ENCODE results near the gene VSIG4.

The VSIG4 gene

DNA sequence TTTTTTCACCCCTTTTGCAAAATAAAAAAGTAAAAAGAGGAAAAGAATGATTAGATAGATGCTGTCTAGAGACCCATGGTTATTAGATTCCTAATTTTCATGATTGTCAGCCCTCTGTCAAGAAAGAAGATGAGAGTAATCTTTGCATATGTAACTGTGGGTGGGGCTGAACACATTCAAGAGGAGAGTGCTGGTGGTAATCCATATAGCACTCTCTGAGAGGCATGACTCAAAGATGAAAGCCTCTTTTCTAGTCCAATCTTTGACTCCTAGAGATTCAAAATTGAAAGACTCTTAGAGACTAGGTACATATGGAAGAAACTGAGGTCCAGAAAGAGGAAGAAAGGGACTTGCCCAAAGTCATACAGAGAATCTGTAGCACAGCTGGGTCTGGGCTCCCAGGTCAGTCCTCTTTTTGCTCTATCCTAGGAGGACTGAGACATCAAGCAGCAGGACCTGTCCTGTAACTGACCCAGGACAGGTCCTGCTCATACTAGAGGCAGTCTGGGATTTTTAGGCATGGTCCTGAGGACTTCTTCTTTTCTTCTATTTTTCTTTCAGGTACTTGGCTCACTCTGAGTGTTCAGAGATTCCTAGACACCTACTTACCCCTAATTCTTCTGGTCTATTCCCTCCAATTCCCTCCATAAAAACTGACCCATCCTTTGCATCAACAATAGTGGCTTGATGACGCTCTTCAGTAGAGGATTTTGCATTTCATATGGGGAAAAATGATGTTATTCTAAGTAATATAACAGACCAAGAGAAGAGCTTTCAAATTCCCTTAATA lies 23.8 kb downstream of the VSIG4 start:
- Histone ChIP-seq H2BK5ac (ENCODE audit: low read length) (no peak overlapping the region), H3K79me2 (ENCODE audit: control insufficient read depth, insufficient read depth, low read length) (no peaks in the 10 kb centered on the region), H2BK120ac (ENCODE audit: low read depth, low read length) (no peak overlapping the region), H3K27ac (ENCODE audit: low read depth, low read length) (no peak overlapping the region), H3K36me3 (ENCODE audit: control insufficient read depth, insufficient read depth, low read length) (no peaks in the 10 kb centered on the region), H3K18ac (ENCODE audit: low read length) (no peak overlapping the region), H3K4me1 (ENCODE audit: control insufficient read depth, low read depth, low read length) (no peaks in the 10 kb centered on the region), H2BK15ac (replicated peaks; ENCODE audit: low read depth) (no peak overlapping the region), H3K4me3 (ENCODE audit: low read length) (no peak overlapping the region), H3K4me2 (ENCODE audit: low read length) (no peak overlapping the region), H3K9ac (ENCODE audit: low read length) (no peak overlapping the region), H3K23ac (ENCODE audit: low read length) (no peak overlapping the region), H4K5ac (ENCODE audit: low read length) (no peak overlapping the region), H4K8ac (ENCODE audit: low read depth, low read length) (no peak overlapping the region), H3K4ac (ENCODE audit: low read depth, low read length) (no peak overlapping the region), H2AK5ac (ENCODE audit: low read length) (no peak overlapping the region), H3K56ac (ENCODE audit: low read length) (no peak overlapping the region), H3K79me1 (ENCODE audit: low read length) (no peaks in the 10 kb centered on the region), H3K27me3 (ENCODE audit: insufficient read depth, low read length, poor library complexity) (no peaks in the 10 kb centered on the region)
- no peak for DNase-seq
- no CpG with 5 or more reads among the region's 1 CpG for WGBS (ENCODE audit: extremely low coverage, insufficient coverage, low lambda C conversion rate)

- Histone ChIP-seq H3K56ac (ENCODE audit: low read length) (no peak overlapping the region), H3K4me3 (ENCODE audit: low read length) (no peak overlapping the region), H3K36me3 (ENCODE audit: control insufficient read depth, insufficient read depth, low read length) (no peaks in the 10 kb centered on the region), H3K4ac (ENCODE audit: low read depth, low read length) (no peak overlapping the region), H3K27me3 (ENCODE audit: insufficient read depth, low read length, poor library complexity) (no peaks in the 10 kb centered on the region), H3K4me1 (ENCODE audit: control insufficient read depth, low read depth, low read length) (no peaks in the 10 kb centered on the region), H3K23ac (ENCODE audit: low read length) (no peak overlapping the region), H3K18ac (ENCODE audit: low read length) (no peak overlapping the region), H3K27ac (ENCODE audit: low read depth, low read length) (no peak overlapping the region), H4K8ac (ENCODE audit: low read depth, low read length) (no peak overlapping the region), H3K79me2 (ENCODE audit: control insufficient read depth, insufficient read depth, low read length) (no peaks in the 10 kb centered on the region), H2BK5ac (ENCODE audit: low read length) (no peak overlapping the region), H3K9ac (ENCODE audit: low read length) (no peak overlapping the region), H2AK5ac (ENCODE audit: low read length) (no peak overlapping the region), H2BK15ac (replicated peaks; ENCODE audit: low read depth) (no peak overlapping the region), H2BK120ac (ENCODE audit: low read depth, low read length) (no peak overlapping the region), H4K5ac (ENCODE audit: low read length) (no peak overlapping the region), H3K4me2 (ENCODE audit: low read length) (no peak overlapping the region), H3K79me1 (ENCODE audit: low read length) (no peaks in the 10 kb centered on the region)
- no peak for DNase-seq
- WGBS (ENCODE audit: extremely low coverage, insufficient coverage, low lambda C conversion rate): no CpG with 5 or more reads among the region's 2 CpGs
These were observed 24.6 kb downstream of the VSIG4 start for GRCh38 chrX:66015152-66015831.

DNA sequence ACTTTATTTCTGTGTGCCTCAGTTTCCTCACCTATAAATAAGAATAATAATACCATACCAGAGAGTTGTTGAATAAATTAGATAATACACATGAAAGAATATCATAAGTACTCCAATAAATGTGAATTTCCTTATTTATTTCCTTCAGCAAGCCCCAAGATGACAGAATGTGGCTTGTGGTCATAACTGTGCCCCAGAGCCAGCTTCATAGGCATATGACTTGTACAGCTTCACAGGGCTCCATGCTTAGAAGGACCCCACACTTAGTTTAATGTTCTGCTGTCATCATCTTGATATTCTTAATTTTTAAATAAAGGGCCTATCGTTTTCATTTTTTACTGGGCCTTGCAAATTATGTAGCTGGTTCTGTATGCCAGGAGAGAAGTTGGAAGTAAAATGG lies 25.3 kb downstream of the VSIG4 start:
- WGBS (ENCODE audit: extremely low coverage, insufficient coverage, low lambda C conversion rate): no CpG with 5 or more reads among the region's 1 CpG
- no peak for DNase-seq

GRCh38 chrX:66014084-66014483 lies 25.8 kb downstream of the VSIG4 start:
- Histone ChIP-seq H4K5ac (ENCODE audit: low read length) (no peak overlapping the region), H3K79me2 (ENCODE audit: control insufficient read depth, insufficient read depth, low read length) (no peaks in the 10 kb centered on the region), H3K4ac (ENCODE audit: low read depth, low read length) (no peak overlapping the region), H2BK15ac (replicated peaks; ENCODE audit: low read depth) (no peak overlapping the region), H3K27ac (ENCODE audit: low read depth, low read length) (no peak overlapping the region), H3K36me3 (ENCODE audit: control insufficient read depth, insufficient read depth, low read length) (no peaks in the 10 kb centered on the region), H3K9ac (ENCODE audit: low read length) (no peak overlapping the region), H4K8ac (ENCODE audit: low read depth, low read length) (no peak overlapping the region), H3K4me3 (ENCODE audit: low read length) (no peak overlapping the region), H2BK5ac (ENCODE audit: low read length) (no peak overlapping the region), H2BK120ac (ENCODE audit: low read depth, low read length) (no peak overlapping the region), H2AK5ac (ENCODE audit: low read length) (no peak overlapping the region), H3K4me2 (ENCODE audit: low read length) (no peak overlapping the region), H3K79me1 (ENCODE audit: low read length) (no peaks in the 10 kb centered on the region), H3K23ac (ENCODE audit: low read length) (no peak overlapping the region), H3K4me1 (ENCODE audit: control insufficient read depth, low read depth, low read length) (no peaks in the 10 kb centered on the region), H3K18ac (ENCODE audit: low read length) (no peak overlapping the region), H3K56ac (ENCODE audit: low read length) (no peak overlapping the region), H3K27me3 (ENCODE audit: insufficient read depth, low read length, poor library complexity) (no peaks in the 10 kb centered on the region)
- WGBS (ENCODE audit: extremely low coverage, insufficient coverage, low lambda C conversion rate): no CpG with 5 or more reads among the region's 2 CpGs
- no peak for DNase-seq

More for the DNA sequence above, 25.3 kb downstream of the VSIG4 start:
- Histone ChIP-seq H3K4me3 (ENCODE audit: low read length) (no peak overlapping the region), H2BK5ac (ENCODE audit: low read length) (no peak overlapping the region), H3K23ac (ENCODE audit: low read length) (no peak overlapping the region), H3K4ac (ENCODE audit: low read depth, low read length) (no peak overlapping the region), H3K36me3 (ENCODE audit: control insufficient read depth, insufficient read depth, low read length) (no peaks in the 10 kb centered on the region), H3K56ac (ENCODE audit: low read length) (no peak overlapping the region), H3K27me3 (ENCODE audit: insufficient read depth, low read length, poor library complexity) (no peaks in the 10 kb centered on the region), H3K4me1 (ENCODE audit: control insufficient read depth, low read depth, low read length) (no peaks in the 10 kb centered on the region), H2BK120ac (ENCODE audit: low read depth, low read length) (no peak overlapping the region), H3K79me2 (ENCODE audit: control insufficient read depth, insufficient read depth, low read length) (no peaks in the 10 kb centered on the region), H2BK15ac (replicated peaks; ENCODE audit: low read depth) (no peak overlapping the region), H3K4me2 (ENCODE audit: low read length) (no peak overlapping the region), H4K8ac (ENCODE audit: low read depth, low read length) (no peak overlapping the region), H3K9ac (ENCODE audit: low read length) (no peak overlapping the region), H3K79me1 (ENCODE audit: low read length) (no peaks in the 10 kb centered on the region), H2AK5ac (ENCODE audit: low read length) (no peak overlapping the region), H3K18ac (ENCODE audit: low read length) (no peak overlapping the region), H3K27ac (ENCODE audit: low read depth, low read length) (no peak overlapping the region), H4K5ac (ENCODE audit: low read length) (no peak overlapping the region)

DNA sequence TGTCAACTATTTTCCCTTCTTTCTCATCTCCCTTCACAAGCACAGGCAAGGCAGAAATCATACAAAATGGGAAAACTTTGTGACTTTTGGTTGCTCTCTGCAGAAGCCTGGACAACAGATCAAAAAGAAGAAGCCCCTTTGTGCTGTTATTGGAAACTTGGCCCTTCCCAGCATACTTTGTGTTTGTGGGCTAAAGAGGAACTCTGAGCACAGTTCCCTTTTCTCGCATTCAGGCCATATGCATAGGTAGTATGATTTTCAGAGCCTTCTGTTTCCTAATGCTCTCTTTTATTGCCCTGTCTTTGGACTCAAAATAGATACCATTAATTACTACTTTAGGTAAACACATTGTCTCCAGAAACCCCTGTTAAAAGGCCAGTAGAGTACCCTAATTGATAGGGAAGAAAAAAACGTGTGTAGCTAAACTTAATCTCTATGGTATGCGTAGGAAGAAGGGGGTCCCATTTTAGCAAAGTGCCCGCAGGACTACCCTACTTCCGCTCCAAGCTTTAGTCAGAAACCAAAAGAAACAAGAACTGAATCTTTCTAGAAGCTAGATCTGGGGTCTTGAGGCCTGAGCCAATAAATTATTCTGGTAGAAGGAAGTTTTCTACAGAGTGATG lies 26.6 kb downstream of the VSIG4 start:
- H2BK120ac ChIP-seq (ENCODE audit: low read depth, low read length): no peak overlapping the region
- H3K18ac ChIP-seq (ENCODE audit: low read length): no peak overlapping the region
- DNase-seq: no peak
- no peaks in the 10 kb centered on the region for H3K36me3 ChIP-seq (ENCODE audit: control insufficient read depth, insufficient read depth, low read length)
- no peak overlapping the region for H4K5ac ChIP-seq (ENCODE audit: low read length)
- no peak overlapping the region for H3K4me3 ChIP-seq (ENCODE audit: low read length)
- H3K9ac ChIP-seq (ENCODE audit: low read length): no peak overlapping the region
- H4K8ac ChIP-seq (ENCODE audit: low read depth, low read length): no peak overlapping the region
- WGBS (ENCODE audit: extremely low coverage, insufficient coverage, low lambda C conversion rate): no CpG with 5 or more reads among the region's 5 CpGs
- no peaks in the 10 kb centered on the region for H3K27me3 ChIP-seq (ENCODE audit: insufficient read depth, low read length, poor library complexity)
- H3K79me2 ChIP-seq (ENCODE audit: control insufficient read depth, insufficient read depth, low read length): no peaks in the 10 kb centered on the region
- H2AK5ac ChIP-seq (ENCODE audit: low read length): no peak overlapping the region
- no peak overlapping the region for H3K27ac ChIP-seq (ENCODE audit: low read depth, low read length)
- H3K23ac ChIP-seq (ENCODE audit: low read length): no peak overlapping the region
- H3K56ac ChIP-seq (ENCODE audit: low read length): no peak overlapping the region
- no peak overlapping the region for H2BK15ac ChIP-seq (replicated peaks; ENCODE audit: low read depth)
- no peak overlapping the region for H3K4ac ChIP-seq (ENCODE audit: low read depth, low read length)
- no peaks in the 10 kb centered on the region for H3K4me1 ChIP-seq (ENCODE audit: control insufficient read depth, low read depth, low read length)
- H3K79me1 ChIP-seq (ENCODE audit: low read length): no peaks in the 10 kb centered on the region
- H2BK5ac ChIP-seq (ENCODE audit: low read length): no peak overlapping the region
- H3K4me2 ChIP-seq (ENCODE audit: low read length): no peak overlapping the region
